HUDEP-2 (cell line): ENCODE measurements around the gene RNF10.
"Not testable (repeated sequence)": the region's sequence is repeated elsewhere in the genome, so short reads cannot be mapped to it uniquely, and the experiment has no call there.

Experiments used
- DNase-seq, 76 experiments: peaks; one replicate each; lab custom pipeline; 2025; ENCODE audit not compliant: unreplicated experiment in 76 of 76; lab: John Stamatoyannopoulos, UW

The RNF10 gene

DNA sequence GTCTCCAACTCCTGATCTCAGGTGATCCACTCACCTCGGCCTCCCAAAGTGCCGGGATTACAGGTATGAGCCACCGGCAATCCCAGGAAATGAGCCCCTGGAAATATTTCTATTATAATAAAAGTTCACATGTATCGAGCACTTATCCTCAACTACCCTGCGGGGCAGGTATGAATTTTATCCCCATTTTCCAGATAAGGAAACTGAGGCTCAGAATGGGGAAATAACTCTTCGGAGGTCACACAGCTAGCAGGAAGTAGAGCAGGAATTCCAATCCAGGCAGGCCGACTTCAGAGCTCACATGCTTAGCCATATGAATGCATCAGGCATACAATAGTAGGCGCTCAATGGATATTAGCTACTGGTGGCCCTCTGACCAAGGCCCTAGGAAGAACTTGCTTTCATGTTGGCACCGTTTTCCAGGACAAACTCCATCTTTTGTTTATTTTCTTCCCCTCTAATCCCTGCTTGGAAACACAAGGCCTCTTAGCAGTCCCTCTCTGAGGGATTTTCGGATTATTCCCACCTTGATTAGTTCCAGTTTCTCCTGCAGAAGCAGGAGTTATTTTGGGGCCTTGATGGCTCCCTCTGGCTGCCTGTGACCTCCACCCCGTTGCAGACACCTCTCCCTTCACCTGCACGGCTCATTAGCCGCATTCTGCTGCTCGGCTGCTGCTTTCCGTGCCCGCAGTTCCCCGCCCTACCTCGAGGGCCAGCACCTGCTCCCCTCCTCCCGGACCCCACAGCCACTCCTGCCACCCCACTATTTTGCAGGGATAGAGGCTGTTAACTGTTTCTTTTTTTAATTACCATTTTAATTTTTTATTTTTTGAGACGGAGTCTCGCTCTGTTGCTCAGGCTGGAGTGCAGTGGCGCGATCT is 65.8 kb downstream of the RNF10 start:
- DNase-seq: no peak

DNA sequence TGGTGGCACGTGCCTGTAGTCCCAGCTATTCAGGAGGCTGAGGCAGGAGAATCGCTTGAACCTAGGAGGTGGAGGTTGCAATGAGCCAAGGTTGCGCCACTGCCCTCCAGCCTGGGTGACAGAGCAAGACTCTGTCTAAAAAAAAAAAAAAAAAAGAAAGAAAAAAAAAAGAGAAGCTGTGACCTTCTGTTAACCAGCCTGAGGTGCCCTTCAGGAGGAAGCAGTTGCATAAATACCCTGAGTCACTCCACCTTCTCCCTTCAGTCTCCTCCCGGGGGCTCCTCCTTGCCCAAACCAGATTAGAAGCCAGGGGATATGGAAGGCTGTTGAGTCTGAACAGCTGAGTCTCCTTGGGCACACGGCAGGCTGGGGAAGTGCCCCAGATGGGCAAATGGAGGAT is 68.3 kb downstream of the RNF10 start:
- peak in 4 of 76 experiments; percentile 4 to 12 (median 8) for DNase-seq

DNA sequence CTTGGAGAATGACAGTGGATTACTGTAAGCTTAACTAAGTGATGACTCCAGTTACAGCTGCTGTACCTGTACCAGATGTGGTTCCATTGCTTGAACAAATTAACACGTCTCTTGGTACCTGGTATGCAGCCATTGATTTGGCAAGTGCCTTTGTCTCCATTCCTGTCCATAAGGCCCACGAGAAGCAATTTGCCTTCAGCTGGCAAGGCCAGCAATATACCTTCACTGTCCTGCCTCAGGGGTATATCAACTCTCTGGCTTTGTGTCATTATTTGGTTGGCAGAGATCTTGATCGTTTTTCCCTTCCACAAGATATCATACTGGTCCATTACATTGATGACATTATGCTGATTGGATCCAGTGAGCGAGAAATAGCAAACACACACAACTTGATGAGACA is 76.4 kb downstream of the RNF10 start:
- no peak for DNase-seq

DNA sequence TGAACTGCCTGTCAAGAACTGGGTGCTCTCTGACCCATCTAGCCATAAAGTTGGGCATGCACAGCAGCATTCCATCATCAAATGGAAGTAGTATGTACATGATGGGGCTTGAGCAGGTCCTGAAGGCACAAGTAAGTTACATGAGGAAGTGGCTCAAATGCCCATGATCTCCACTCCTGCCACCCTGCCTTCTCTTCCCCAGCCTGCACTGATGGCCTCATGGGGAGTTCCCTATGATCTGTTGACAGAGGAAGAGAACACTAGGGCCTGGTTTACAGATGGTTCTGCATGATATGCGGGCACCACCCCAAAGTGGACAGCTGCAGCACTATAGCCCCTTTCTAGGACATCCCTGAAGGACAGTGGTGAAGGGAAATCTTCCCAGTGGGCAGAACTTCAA is 77.4 kb downstream of the RNF10 start:
- DNase-seq: peak in 9 of 76 experiments; percentile 2 to 38 (median 10)

DNA sequence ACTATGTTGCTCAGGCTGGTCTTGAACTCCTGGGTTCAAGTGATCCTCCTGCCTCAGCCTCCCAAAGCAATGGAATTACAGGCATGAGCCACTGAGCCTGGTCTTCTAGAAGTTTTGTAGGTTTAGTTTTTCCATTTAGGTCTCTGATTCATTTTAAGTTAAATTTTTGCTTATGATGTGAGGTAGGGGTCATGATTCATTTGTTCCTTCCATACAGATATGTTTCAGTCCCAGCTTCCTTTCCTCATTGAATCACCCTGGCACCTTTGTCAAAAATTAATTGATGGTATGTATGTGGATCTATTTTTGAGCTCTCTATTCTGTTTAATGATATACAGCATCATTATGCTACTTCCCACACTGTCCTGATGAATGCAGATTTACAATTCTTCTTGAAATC is 80.7 kb downstream of the RNF10 start:
- DNase-seq: no peak

DNA sequence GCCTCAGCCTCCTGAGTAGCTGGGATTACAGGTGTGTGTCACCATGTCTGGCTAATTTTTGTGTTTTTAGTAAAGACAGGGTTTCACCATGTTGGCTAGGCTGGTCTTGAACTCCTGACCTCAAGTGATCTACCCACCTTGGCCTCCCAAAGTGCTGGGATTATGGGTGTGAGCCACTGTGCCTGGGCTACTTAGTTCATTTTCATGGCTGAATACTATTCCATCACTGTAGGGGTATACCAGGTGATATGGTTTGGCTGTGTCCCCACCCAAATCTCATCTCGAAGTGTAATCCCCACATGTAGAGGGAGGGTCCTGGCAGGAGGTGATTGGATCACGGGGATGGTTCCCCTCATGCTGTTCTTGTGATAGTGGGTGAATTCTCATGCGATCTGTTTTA is 83.0 kb downstream of the RNF10 start:
- DNase-seq: not testable (repeated sequence)

DNA sequence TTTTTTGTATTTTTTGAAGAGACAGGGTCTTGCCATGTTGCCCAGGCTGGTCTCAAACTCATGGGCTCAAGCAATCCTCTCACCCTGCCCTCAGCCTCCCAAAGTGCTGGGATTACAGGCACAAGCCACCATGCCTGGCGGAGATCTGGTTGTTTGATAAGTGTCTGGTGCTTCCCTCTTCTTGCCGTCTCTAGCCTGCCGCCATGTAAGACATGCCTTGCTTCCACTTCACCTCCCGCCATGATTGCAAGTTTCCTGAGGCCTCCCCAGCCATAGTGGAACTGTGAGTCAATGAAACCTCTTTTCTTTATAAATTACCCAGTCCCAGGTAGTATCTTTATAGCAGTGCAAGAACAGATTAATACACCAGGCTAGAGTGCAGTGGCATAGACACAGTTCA is 83.6 kb downstream of the RNF10 start:
- not testable (repeated sequence) for DNase-seq

DNA sequence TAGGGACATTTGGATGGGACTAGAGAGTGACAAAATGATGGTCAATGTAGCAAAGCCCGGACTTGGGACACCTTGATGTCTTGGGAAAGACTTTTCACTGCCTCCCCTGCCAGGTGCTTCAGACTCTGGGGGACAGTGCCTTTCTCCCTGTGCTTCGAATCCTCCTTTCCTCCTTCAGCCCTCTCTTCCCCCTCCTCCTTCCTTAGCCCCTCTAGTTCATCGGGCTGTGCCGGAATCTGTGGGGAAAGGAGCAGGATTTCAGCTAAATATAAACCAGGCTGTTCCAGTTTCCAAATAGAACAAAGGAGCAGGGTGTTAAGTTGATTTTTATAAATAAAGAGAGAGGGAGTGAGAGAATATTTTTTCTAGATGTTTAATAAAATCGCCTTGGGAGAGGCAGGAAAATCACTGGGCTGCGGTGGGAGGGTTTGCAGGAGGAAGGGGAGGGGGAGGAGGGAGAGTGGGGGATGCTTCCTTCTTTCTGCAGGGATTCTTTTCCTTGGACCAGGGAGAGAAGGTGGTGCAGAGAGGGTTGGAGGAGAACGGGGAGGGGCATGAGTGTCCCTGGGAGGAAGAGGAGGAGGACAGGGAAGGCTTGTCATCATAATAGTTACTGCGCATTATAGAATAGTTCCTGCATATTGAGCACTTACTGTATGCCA is 84.9 kb downstream of the RNF10 start:
- no peak for DNase-seq

DNA sequence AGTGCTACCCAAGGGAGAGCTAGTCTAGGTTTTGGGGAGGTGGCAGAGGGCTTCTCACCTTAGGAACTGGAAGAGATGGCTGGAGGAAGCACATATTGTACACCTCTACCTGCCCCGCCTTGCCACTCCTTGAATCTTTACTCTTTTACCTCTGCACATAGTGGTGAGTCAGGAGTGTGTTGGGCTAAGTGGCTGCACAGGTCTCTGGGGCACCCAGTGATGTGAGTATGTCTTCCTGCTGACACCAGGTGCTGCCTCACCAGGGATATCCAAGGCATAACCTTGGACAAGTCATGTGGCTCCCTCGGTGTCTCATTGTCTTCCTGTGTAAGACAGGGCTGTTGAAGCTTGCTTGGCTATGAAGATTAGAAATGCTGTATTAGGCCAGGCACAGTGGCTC is 86.5 kb downstream of the RNF10 start:
- DNase-seq: no peak

DNA sequence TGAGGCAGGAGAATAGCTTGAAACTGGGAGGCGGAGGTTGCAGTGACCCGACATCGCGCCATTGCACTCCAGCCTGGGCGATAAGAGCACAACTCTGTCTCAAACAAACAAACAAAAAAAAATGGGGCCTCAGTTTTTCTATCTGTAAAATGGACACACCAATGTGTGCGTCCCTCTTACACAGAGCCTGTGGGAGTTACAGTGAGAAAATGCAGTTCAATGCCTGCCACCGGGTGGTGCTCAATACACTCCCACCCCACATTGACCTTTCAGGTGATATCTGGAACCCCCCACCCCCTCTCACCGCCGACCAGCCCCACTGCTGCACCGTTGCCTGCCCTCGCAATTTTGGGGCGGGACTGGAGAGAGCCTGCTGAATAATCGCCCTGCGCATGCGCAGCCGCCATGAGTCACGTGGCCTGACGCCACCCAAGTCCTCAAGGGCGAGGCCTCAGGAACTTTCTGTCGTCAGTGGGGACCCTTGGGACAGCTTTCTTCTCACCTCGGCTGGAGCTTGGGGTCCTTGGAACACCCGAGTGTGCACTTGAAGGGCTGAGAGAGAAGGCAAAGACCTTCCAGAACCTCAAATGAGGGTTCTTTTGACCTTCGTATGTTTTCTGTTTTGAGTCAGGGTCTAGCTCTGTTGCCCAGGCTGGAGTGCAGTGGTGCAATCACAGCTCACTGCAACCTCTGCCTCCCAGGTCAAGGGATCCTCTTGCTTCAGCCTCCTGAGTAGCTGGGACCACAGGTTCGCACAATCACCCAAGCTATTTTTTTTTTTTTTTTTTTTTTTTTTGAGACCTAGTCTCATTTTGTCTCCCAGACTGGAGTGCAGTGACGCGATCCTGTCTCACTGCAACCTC is 91.6 kb downstream of the RNF10 start:
- DNase-seq: peak in 1 of 76 experiments; percentile 12
